IPS DF 19.7 (cell line): ENCODE data around the gene TMEM183A.
"Not testable (repeated sequence)": the region's sequence is repeated elsewhere in the genome, so short reads cannot be mapped to it uniquely, and the experiment has no call there.

Experiments
- DNase-seq: peaks from one replicate; pipeline ENCODE4 v3.0.0-alpha.2; 2013; ENCODE audit warnings: low read depth, low spot score

The TMEM183A gene

GRCh38 chr1:202987922-202988583 is 19.1 kb upstream of the TMEM183A start:
- no peak for DNase-seq

- DNase-seq = no peak
These were observed 17.3 kb upstream of the TMEM183A start for GRCh38 chr1:202989879-202990278.

- DNase-seq = no peak
These were observed 16.1 kb upstream of the TMEM183A start for GRCh38 chr1:202991112-202991511.

- no peak for DNase-seq
These were observed 12.4 kb upstream of the TMEM183A start for GRCh38 chr1:202994756-202995155.

- DNase-seq = no peak
These were observed 8.1 kb upstream of the TMEM183A start for GRCh38 chr1:202998836-202999750.

GRCh38 chr1:203000217-203000944 is 6.8 kb upstream of the TMEM183A start:
- DNase-seq = no peak

- no peak for DNase-seq
These were observed 5.2 kb upstream of the TMEM183A start for GRCh38 chr1:203001986-203002385.

GRCh38 chr1:203002951-203003350 is 4.2 kb upstream of the TMEM183A start:
- DNase-seq = no peak

- not testable (repeated sequence) for DNase-seq
These were observed 1.6 kb upstream of the TMEM183A start for GRCh38 chr1:203005395-203006142.

- DNase-seq = no peak
These were observed 2.0 kb downstream of the TMEM183A start for GRCh38 chr1:203009185-203009584.

GRCh38 chr1:203011582-203011981 is 4.4 kb downstream of the TMEM183A start:
- DNase-seq = no peak

- DNase-seq = no peak
These were observed 9.9 kb downstream of the TMEM183A start for GRCh38 chr1:203017061-203017460.

GRCh38 chr1:203017692-203018091 is 10.5 kb downstream of the TMEM183A start:
- DNase-seq = no peak

GRCh38 chr1:203022855-203023254 is 15.7 kb downstream of the TMEM183A start:
- DNase-seq = not testable (repeated sequence)

- no peak for DNase-seq
These were observed 18.5 kb downstream of the TMEM183A start for GRCh38 chr1:203025686-203026030.

- DNase-seq = no peak
These were observed 19.0 kb downstream of the TMEM183A start, which contains the start of gene PPFIA4 for GRCh38 chr1:203026031-203026665. Gene PPFIA4, plus strand, starts transcription at chr1:203026491. Its CDS starts 12,518 bp downstream, at chr1:203039009.

- DNase-seq = no peak
These were observed 19.8 kb downstream of the TMEM183A start for GRCh38 chr1:203026666-203027663.

- DNase-seq = no peak
These were observed 21.1 kb downstream of the TMEM183A start for GRCh38 chr1:203028067-203028783.
